Measurements from ENCODE around the gene GRK4.

- no peak for TF ChIP-seq POLR2A (IDR thresholded peaks at IDR 0.05)
- peak in 2 of 3 donors; percentile 24 to 77 for TF ChIP-seq POLR2AphosphoS5 (IDR thresholded peaks at IDR 0.05)
- no peak for TF ChIP-seq CTCF (IDR thresholded peaks at IDR 0.05)
These were observed 47.6 kb downstream of the GRK4 start for GRCh38 chr4:3010998-3011397.

Measured in breast epithelium (tissue), 3 donors.